ENCODE data around the gene HLA-DRA.

HLA-DRA gene

DNA sequence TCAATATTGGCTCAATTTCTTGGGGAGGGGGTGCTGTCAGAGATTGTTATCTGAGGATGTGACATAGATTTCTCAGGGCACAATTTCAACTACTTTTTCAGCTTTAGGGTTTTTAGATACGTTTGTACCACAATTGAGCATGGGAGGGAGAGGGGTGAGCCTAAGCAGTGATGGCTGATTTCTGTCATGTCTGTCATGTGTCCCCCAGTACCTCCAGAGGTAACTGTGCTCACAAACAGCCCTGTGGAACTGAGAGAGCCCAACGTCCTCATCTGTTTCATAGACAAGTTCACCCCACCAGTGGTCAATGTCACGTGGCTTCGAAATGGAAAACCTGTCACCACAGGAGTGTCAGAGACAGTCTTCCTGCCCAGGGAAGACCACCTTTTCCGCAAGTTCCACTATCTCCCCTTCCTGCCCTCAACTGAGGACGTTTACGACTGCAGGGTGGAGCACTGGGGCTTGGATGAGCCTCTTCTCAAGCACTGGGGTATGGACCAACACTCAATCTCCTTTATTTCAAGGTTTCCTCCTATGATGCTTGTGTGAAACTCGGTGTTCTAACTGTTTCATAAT lies 3.4 kb downstream of the HLA-DRA start:
- H3K4me3 ChIP-seq (ENCODE audit: low read length) = no peak overlapping the region
- no peak for DNase-seq (ENCODE audit: low read depth)
- no peak for TF ChIP-seq CTCF (conservative IDR thresholded peaks at IDR 0.05; ENCODE audit: low read depth, low read length)

DNA sequence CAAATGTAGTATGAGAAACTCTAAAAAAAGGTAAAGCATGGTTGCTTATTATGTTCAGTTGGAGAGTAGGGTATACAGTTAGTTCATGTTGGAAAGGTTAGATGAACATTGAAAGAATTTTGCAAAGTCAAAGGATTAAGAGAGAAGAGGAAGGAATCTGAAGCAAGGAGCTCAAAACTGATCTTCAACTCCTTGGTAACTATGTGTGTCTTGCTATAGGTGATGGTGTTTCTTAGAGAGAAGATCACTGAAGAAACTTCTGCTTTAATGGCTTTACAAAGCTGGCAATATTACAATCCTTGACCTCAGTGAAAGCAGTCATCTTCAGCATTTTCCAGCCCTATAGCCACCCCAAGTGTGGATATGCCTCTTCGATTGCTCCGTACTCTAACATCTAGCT lies 4.7 kb downstream of the HLA-DRA start:
- no peak for TF ChIP-seq CTCF (conservative IDR thresholded peaks at IDR 0.05; ENCODE audit: low read depth, low read length)
- no peak overlapping the region for H3K4me3 ChIP-seq (ENCODE audit: low read length)
- DNase-seq (ENCODE audit: low read depth) = no peak

- no peak for DNase-seq (ENCODE audit: low read depth)
- no peak overlapping the region for H3K4me3 ChIP-seq (ENCODE audit: low read length)
- TF ChIP-seq CTCF (conservative IDR thresholded peaks at IDR 0.05; ENCODE audit: low read depth, low read length) = no peak
Measured at GRCh38 chr6:32445321-32445854, 5.7 kb downstream of the HLA-DRA start.

DNA sequence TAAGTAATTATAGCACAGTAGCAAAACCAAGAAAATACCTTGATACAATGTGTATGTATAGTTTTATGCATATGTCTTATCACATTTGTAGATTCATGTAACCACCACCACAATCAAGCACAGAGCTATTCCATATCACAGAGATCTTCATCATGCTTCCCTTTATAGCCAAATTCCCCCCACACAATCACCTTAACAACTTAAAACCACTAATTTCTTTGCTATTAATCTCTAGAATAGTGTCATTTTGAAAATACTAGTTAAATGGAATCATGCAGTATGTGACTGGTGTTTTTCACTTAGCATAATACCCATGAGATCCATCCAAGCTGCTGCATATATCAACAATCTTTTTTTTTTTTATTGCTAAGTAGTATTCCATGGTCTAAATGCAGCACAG lies 8.2 kb downstream of the HLA-DRA start:
- no peak for TF ChIP-seq CTCF (conservative IDR thresholded peaks at IDR 0.05; ENCODE audit: low read depth, low read length)
- DNase-seq (ENCODE audit: low read depth) = no peak
- H3K4me3 ChIP-seq (ENCODE audit: low read length) = no peak overlapping the region

DNA sequence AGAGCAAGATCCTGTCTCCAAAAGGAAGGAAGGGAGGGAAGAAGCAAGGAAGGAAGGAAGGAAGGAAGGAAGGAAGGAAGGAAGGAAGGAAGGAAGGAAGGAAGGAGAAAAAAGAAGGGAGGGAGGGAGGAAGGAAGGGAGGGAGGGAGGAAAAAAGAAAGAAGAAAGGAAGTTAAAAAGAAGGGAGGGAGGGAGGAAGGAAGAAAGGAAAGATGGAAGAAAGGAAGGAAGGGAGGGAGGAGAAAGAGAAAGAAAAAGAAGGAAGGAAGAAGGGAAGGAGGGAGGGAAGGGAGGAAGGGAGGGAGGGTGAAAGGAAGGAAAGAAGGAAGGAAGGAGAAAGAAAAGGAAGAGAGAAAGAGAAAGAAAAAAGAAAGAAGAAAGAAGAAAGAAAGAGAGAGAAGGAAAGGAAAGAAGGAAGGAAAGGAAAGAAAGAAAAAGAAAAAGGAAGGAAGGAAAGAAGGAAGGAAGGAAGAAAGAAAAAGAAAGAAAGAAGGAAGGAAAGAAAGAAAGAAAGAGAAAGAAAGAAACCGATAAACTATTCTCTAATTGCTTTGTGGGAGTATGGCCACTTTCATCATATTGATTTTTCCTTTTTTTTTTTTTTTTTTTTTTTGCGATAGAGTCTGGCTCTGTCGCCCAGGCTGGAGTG lies 9.5 kb downstream of the HLA-DRA start:
- no peak for TF ChIP-seq CTCF (conservative IDR thresholded peaks at IDR 0.05; ENCODE audit: low read depth, low read length)
- DNase-seq (ENCODE audit: low read depth) = no peak
- H3K4me3 ChIP-seq (ENCODE audit: low read length) = no peak overlapping the region

- no peak overlapping the region for H3K4me3 ChIP-seq (ENCODE audit: low read length)
- no peak for TF ChIP-seq CTCF (conservative IDR thresholded peaks at IDR 0.05; ENCODE audit: low read depth, low read length)
- DNase-seq (ENCODE audit: low read depth) = no peak
Measured at GRCh38 chr6:32457054-32457453, 17.4 kb downstream of the HLA-DRA start.

All from retinal pigment epithelial cell (primary cell).